Activated CD8-positive, alpha-beta memory T cell treated with anti-CD3 and anti-CD28 coated beads, Interleukin-2, amount 50 U/mL, for 24 hours (primary cell): ENCODE data around the gene SYNGR2.
"Not testable (repeated sequence)": the region's sequence is repeated elsewhere in the genome, so short reads cannot be mapped to it uniquely, and the experiment has no call there.

Experiments used
- DNase-seq: peaks from one replicate; pipeline ENCODE4 v3.0.0-alpha.2; 2020; ENCODE audit errors: extremely low read depth

SYNGR2 gene

GRCh38 chr17:78130090-78130436 is 38.3 kb upstream of the SYNGR2 start:
- no peak for DNase-seq

DNA sequence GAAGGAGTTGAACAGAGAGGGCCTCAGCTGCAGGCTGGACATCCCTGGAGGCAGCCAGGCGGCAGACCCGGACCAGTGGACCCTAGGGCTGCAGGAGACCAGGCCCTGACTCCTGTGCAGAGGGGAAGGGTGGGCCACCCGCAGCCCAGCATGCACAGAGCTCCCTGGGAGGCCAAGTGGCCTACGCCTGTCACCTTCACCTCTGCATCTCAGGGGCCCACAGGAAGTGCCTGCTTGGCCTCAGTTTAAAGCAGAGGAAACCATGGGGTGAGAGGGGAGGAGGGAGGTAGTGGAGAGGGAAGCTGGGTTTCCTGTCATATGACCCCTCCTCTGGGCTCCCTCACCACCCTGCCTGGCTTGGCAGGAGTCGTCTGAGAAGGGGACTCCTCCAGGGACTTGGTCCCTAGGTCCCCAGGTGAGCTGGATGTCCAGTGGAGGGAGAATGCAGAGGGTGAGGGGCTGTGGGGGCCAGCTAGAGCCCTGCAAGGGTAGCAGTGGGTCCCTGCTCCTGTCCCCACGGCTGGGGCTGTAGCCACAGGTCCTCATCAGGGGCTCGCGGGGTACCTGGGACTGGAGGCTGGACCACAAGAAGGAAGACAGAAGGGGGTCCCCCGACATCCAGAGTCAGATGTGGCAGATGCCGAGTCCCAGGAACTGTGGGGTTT is 37.8 kb upstream of the SYNGR2 start, which contains the start of gene TMC8:
Gene TMC8 (plus strand): TSS at position 335 of the 665 bp plus-strand sequence. CDS start 818 bp downstream, outside the sequence.
- no peak for DNase-seq

DNA sequence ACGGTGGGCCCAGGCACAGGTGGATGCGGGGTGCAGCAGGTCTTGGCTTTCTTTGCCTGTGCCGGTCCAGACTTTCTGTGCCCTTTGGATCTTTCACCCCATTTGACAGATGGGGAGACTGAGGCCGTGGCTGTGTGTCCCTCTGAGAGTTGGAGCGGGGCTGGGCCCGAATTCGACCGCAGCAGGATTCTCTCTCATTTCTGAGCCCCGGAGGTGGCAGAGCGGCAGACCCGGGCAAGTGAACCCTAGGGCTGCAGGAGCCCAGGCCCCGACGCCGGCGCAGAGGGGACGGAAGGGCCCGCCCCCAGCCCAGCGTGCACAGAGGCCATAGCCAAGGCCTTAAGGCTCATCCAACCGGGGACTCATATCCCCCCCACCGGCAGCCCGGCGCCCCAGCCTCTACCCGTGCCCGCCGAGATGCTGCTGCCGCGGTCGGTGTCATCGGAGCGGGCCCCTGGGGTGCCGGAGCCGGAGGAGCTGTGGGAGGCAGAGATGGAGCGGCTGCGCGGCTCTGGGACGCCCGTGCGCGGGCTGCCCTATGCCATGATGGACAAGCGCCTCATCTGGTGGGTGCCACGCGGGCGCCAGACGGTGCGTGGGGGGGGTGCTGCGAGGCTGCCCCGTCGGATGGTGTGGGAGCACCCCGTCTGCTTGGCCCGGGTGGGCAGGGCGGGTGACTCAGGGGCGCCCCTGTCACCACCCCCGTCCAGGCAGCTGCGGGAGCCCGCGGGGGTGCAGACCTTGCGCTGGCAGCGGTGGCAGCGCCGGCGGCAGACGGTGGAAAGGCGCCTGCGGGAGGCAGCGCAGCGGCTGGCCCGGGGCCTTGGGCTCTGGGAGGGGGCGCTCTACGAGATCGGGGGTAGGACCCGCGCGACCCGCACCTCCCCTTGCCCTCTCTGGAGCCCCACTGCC is 37.0 kb upstream of the SYNGR2 start:
- DNase-seq: no peak

GRCh38 chr17:78132084-78132676 is 36.2 kb upstream of the SYNGR2 start:
- DNase-seq: no peak

DNA sequence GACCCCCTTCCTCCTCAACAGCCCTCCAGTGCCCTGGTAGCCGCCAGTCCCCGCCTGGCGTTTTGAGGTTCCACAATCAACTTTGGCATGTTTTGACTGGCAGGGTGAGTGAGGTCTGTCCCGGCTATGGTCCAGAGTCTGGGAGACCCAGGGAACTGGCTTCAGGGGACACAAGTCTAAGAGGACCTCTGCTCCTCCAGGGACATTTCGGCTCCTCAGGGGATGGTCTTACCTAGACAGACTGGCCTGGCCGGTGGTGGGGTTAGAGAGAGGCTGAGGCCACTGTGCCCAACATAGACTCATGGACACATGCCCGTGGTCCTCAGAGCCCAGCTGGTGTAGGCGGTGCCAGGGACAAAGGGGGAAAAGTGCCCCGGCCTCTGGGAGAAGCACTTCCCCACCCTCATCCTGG is 35.6 kb upstream of the SYNGR2 start:
- DNase-seq: no peak

- DNase-seq: no peak
These were observed 35.0 kb upstream of the SYNGR2 start for GRCh38 chr17:78133179-78133951.

DNA sequence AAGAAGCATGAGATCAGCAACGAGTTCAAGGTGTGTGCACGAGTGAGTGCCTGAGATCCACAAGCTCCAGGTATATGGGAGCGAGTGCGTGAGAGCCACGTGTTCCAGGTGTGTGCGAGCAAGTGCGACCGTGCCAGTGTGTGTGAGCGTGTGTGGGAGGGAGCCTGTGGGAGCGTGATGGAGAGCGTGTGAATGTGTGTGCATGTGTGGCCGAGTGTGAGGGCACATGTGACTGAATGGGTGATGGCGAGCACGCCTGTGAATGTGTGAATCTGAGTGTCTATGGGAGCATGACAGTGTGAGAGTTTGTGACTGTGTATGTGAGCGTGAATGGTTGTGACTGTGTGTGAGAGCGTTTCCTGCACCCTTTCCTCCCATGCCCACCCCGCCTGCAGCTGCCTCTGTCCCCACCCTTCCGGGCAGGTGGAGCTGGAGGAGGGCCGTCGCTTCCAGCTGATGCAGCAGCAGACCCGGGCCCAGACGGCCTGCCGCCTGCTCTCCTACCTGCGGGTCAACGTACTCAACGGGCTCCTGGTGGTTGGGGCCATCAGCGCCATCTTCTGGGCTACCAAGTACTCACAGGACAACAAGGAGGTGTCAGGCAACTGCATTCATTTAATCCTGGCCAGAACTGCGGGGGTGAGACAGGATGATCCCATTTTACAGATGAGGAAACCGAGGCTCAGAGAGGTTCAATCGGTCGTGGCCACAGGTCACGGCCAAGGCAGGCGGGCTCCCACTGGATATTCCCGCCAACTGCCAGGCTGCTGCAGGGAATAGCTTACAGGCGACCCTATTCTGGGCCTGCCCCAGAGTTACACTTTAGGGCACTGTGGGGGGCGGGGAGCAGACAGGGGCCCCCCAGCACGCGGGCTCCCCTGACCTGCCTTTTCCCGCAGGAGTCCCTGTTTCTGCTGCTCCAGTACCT is 34.1 kb upstream of the SYNGR2 start:
- no peak for DNase-seq

DNA sequence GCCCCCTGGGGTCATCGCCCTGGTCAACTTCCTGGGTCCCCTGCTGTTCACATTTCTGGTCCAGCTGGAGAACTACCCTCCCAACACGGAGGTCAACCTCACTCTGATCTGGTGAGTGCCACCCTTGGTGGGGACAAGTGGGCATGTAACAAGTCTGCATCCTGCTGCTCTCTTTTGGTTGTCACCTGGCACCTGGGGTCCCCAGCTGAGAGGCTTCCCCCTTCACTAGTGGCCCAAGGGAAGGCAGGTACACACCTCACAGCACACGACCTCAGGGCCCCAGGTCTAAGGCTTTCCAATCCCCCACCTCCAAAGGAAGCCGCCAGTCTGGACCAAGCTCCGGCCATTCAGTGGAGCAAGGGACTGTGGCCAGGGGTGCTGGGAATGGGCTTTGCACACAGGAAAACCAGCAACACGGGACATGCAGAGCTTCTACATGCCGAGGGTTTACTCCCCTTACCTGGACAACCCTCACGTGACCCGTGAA is 33.4 kb upstream of the SYNGR2 start:
- no peak for DNase-seq

DNA sequence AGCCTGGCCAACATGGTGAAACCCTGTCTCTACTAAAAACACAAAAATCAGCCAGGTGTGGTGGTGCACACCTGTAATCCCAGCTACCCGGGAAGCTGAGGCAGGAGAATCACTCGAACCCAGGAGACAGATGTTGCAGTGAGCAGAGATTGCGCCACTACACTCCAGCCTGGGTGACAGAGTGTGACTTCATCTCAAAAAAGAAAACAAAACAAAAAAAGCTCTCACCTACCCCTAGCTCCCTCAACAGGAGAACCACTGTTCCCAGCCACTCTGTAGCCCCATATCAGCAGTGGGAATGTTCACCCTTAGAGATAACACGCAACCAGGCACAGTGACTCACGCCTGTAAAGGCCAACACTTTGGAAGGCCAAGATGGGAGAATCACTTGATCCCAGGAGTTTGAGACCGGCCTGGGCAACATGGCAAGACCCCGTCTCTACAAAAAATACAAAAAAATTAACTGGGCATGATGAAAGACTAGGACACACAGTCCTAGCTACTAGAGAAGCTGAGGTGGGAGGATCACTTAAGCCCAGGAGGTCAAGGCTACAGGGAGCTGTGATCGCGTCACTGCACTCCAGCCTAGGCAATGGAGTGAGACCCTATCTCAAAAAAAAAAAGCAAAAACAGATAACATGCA is 32.4 kb upstream of the SYNGR2 start:
- DNase-seq: no peak

GRCh38 chr17:78137392-78138203 is 30.8 kb upstream of the SYNGR2 start:
- DNase-seq: no peak

DNA sequence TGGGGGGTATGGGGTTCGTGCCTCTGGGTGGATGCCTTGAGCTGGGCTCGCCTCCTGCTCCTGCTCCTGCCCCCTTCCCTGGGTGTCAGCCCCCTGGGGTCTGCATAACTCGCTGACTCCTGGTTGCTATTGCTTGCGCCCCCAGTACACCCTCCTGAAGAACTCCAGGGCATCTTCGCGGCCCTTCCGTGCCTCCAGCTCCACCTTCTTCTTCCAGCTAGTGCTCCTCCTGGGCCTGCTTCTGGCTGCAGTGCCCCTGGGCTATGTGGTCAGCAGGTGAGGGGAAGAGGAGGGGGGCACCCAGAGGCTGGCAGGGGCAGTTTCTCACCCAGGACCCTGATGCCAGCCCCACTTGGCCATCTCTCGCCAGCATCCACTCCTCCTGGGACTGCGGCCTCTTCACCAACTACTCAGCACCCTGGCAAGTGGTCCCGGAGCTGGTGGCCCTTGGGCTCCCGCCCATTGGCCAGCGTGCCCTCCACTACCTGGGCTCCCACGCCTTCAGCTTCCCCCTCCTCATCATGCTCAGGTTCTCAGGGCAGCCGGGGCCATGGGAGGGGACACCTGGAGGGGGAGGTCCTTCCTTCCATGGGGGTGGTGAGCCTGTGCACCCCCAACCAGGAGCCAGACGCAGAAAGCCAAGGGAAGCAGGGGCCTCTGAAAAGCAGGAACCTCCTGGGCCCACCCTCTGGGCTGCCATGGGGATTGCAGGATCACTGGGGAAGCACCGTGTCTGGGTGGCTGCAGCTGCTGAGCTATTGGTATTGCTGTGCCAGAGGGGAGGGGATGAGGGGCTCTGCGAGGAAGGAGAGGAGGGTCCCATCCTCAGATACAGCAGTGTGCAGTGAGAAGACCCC is 29.9 kb upstream of the SYNGR2 start:
- DNase-seq: no peak

DNA sequence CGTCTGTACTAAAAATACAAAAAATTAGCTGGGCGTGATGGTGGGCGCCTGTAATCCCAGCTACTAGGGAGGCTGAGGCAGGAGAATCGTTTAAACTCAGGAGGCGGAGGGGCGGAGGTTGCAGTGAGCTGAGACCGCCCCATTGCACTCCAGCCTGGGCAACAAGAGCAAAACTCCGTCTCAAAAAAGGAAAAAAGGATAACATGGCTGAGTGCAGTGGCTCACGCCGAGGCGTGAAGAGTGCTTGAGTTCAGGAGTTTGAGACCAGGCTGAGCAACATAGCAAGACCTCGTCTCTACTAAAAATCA is 28.6 kb upstream of the SYNGR2 start:
- not testable (repeated sequence) for DNase-seq

GRCh38 chr17:78140169-78141051 is 28.0 kb upstream of the SYNGR2 start:
- DNase-seq: peak; percentile 85

GRCh38 chr17:78141437-78142118 is 26.8 kb upstream of the SYNGR2 start:
- DNase-seq: no peak

GRCh38 chr17:78142119-78142861 is 26.1 kb upstream of the SYNGR2 start:
- no peak for DNase-seq
